Suprapubic skin (tissue), 4 donors: ENCODE data around the gene C16orf86.

Experiments used
- EP300 ChIP-seq: sonication (generic); formaldehyde crosslinking; IDR thresholded peaks from one replicate; pipeline ENCODE4 v1.6.1; 2017; ENCODE audit warnings: antibody characterized with exemption
- POLR2A ChIP-seq, 2 donors: fragments of 450-650 bp; IDR thresholded peaks; one replicate each; pipeline ENCODE4 v1.6.1; 2017; ENCODE audit warnings: antibody characterized with exemption in 2 of 2, mild to moderate bottlenecking in 2 of 2, moderate library complexity in 2 of 2
- POLR2AphosphoS5 ChIP-seq, 3 donors: sonication (generic); formaldehyde crosslinking; IDR thresholded peaks; one replicate each; pipeline ENCODE4 v1.6.1; 2017; ENCODE audit warnings: antibody characterized with exemption in 3 of 3
- TF ChIP-seq, protein P1 (sequence below), 2 donors: fragments of 200-600 bp in 1 of 2; fragments of 450-650 bp in 1 of 2; sonication (generic) in 1 of 2; IDR thresholded peaks; one replicate each; pipeline ENCODE4 v1.5.1; 2016 to 2019; ENCODE audit warnings: antibody characterized with exemption in 2 of 2, mild to moderate bottlenecking in 1 of 2, moderate library complexity in 1 of 2

DNA sequence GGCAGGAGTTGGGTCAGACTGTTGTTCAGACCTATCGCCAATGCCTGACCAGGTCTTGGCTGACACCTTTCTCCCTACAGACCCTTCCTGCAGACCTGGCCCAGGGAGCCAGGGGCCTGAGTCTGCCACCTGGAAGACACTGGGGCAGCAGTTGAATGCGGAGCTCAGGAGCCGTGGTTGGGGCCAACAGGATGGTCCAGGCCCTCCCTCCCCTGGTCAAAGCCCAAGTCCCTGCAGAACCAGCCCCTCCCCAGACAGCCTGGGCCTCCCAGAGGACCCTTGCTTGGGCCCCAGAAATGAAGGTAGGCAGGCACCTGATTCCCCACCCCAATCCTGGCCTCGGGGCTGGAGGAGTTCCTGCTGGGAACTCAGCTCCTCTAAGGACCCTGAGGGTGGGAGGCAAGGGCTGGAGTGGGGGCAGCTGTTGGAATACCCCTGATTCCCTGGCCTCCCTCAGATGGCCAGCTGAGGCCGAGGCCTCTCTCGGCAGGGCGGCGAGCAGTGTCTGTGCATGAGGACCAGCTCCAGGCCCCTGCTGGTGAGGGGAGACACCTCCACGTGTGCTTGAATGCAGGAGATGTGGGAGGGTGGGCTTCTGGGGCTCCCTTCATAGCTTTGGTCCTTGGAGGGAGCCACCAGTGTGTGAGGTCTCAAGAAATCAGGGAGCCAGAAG lies 10.1 kb upstream of the C16orf86 start:
- TF ChIP-seq, protein P1, sequence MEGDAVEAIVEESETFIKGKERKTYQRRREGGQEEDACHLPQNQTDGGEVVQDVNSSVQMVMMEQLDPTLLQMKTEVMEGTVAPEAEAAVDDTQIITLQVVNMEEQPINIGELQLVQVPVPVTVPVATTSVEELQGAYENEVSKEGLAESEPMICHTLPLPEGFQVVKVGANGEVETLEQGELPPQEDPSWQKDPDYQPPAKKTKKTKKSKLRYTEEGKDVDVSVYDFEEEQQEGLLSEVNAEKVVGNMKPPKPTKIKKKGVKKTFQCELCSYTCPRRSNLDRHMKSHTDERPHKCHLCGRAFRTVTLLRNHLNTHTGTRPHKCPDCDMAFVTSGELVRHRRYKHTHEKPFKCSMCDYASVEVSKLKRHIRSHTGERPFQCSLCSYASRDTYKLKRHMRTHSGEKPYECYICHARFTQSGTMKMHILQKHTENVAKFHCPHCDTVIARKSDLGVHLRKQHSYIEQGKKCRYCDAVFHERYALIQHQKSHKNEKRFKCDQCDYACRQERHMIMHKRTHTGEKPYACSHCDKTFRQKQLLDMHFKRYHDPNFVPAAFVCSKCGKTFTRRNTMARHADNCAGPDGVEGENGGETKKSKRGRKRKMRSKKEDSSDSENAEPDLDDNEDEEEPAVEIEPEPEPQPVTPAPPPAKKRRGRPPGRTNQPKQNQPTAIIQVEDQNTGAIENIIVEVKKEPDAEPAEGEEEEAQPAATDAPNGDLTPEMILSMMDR (IDR thresholded peaks at IDR 0.05) = no peak
- no peak for TF ChIP-seq EP300
- no peak for TF ChIP-seq POLR2A (IDR thresholded peaks at IDR 0.05)
- TF ChIP-seq POLR2AphosphoS5 (IDR thresholded peaks at IDR 0.05) = no peak
